Testis (tissue), 3 donors: ENCODE measurements around the gene BSPRY. TPM values are rescaled to one million over a fixed set of nuclear protein-coding genes. Genes with fewer than 3 reads are reported as not detected.

ENCODE experiments used
- DNase-seq: peaks from one replicate; pipeline ENCODE4 v3.0.0-alpha.2; 2019
- H3K27ac ChIP-seq, 2 donors: fragments of 200-600 bp; sonication (generic); one replicate each; pipeline ENCODE4 v1.5.1; 2019
- H3K27me3 ChIP-seq: fragments of 200-600 bp; sonication (generic); one replicate; pipeline ENCODE4 v1.5.1; 2019
- H3K36me3 ChIP-seq: fragments of 200-600 bp; sonication (generic); one replicate; pipeline ENCODE4 v1.5.1; 2017; ENCODE audit warnings: low read depth; ENCODE audit errors: missing control alignments
- H3K4me1 ChIP-seq: fragments of 200-600 bp; sonication (generic); one replicate; pipeline ENCODE4 v1.5.1; 2019
- H3K4me3 ChIP-seq, 2 donors: fragments of 200-600 bp; sonication (generic); one replicate each; pipeline ENCODE4 v1.5.1; 2017 to 2019
- H3K9me3 ChIP-seq: fragments of 200-600 bp; sonication (generic); one replicate; pipeline ENCODE4 v1.5.1; 2017
- POLR2A ChIP-seq: fragments of 450-650 bp; IDR thresholded peaks from one replicate; pipeline ENCODE4 v1.6.1; 2017; ENCODE audit warnings: antibody characterized with exemption, mild to moderate bottlenecking, moderate library complexity
- WGBS, 2 donors: methylation state at CpG; one replicate each; pipeline ENCODE4 v1.1.5; 2018; 5-methylcytosine and 5-hydroxymethylcytosine counted together
- intact Hi-C: fragments of 100-400 bp; cut with DNase I; formaldehyde crosslinking; loops from one replicate; pipeline ENCODE4 v1.15.1; 2023; ENCODE audit warnings: low total_unique reads
- polyA plus RNA-seq: library from polyadenylated mRNA; stranded (reverse); fragments of 350-450 nt; fragmentation: Illumina TruSeq; extraction: RNeasy Lipid Tissue Mini Kit (QIAGEN cat#74804); gene quantifications from one replicate; pipeline ENCODE4 v1.2.3, GENCODE V29; 2014; ENCODE audit warnings: low read depth, low replicate concordance; ENCODE audit not compliant: insufficient read depth
- total RNA-seq, 2 donors: library from RNA; depleted of rRNA; stranded (reverse); fragments of >200 nt; gene quantifications; one replicate each; pipeline ENCODE4 v1.2.3, GENCODE V29; 2016
- TF ChIP-seq, protein P1 (sequence below), 3 experiments: fragments of 450-650 bp in 2 of 3; fragments of 200-600 bp in 1 of 3; sonication (generic) in 1 of 3; IDR thresholded peaks; one replicate each; pipeline ENCODE4 v1.5.1; 2016 to 2019; ENCODE audit warnings: antibody characterized with exemption in 3 of 3, mild to moderate bottlenecking in 2 of 3, moderate library complexity in 1 of 3

BSPRY gene
- total and polyA plus RNA-seq, 3 donors from 2014 or later: 4.5 to 14.2 (median 8.8) TPM

DNA sequence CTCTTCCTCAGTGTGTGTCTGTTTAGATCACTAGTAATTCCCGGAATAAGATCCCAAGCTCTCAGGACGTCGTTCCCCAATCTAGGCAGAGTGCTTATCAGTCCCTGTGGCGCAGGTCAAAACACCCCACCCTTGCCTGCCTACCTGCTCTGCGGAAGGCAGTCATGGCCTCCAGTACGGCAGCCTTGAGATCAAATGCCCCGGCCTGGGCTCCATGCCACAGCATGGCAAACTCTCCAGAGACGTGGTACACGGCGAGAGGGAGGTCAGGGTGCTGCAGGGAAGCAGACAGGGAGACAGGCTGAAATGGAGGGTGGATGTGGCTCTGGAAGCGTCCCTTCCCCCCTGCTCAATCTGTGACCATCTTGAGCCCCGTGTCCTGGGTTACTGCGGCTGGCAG, 39.5 kb downstream of the BSPRY start:
- TF ChIP-seq, protein P1, sequence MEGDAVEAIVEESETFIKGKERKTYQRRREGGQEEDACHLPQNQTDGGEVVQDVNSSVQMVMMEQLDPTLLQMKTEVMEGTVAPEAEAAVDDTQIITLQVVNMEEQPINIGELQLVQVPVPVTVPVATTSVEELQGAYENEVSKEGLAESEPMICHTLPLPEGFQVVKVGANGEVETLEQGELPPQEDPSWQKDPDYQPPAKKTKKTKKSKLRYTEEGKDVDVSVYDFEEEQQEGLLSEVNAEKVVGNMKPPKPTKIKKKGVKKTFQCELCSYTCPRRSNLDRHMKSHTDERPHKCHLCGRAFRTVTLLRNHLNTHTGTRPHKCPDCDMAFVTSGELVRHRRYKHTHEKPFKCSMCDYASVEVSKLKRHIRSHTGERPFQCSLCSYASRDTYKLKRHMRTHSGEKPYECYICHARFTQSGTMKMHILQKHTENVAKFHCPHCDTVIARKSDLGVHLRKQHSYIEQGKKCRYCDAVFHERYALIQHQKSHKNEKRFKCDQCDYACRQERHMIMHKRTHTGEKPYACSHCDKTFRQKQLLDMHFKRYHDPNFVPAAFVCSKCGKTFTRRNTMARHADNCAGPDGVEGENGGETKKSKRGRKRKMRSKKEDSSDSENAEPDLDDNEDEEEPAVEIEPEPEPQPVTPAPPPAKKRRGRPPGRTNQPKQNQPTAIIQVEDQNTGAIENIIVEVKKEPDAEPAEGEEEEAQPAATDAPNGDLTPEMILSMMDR (IDR thresholded peaks at IDR 0.05): no peak
- no peak for TF ChIP-seq POLR2A
- no peaks in the 10 kb centered on the region for H3K36me3 ChIP-seq
- WGBS, 2 donors: 90 to 94% methylated on average over 12 to 13 of the region's 13 CpGs
- intact Hi-C loops: no loop called here
- DNase-seq: no peak
- no peak overlapping the region for H3K4me3 ChIP-seq
- H3K9me3 ChIP-seq: no peaks in the 10 kb centered on the region
- H3K27ac ChIP-seq: no peak overlapping the region
- no peaks in the 10 kb centered on the region for H3K27me3 ChIP-seq
- H3K4me1 ChIP-seq: no peaks in the 10 kb centered on the region

DNA sequence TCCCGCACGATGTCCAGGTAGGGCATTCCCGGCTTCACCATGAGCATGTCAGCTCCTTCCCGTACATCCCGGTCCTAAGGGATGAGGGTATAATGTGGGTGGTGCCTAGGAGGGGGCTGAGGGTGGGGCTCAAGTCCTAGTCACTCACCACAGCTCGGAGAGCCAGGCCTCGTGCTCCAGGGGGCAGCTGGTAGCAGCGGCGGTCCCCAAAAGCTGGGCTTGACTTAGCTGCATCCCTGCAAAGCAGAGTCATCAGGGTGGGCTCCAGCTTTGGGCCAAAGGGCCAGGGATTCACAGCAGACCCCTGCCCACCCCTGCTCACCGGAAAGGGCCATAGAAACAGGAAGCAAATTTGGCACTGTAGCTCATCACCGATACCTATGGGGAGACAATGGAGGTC, 40.1 kb downstream of the BSPRY start:
- intact Hi-C loops: no loop called here
- 95 to 96% methylated on average over 8 to 11 of the region's 11 CpGs for WGBS, 2 donors
- no peak overlapping the region for H3K4me3 ChIP-seq
- no peaks in the 10 kb centered on the region for H3K27me3 ChIP-seq
- H3K36me3 ChIP-seq: no peaks in the 10 kb centered on the region
- TF ChIP-seq POLR2A: no peak
- no peak overlapping the region for H3K27ac ChIP-seq
- no peaks in the 10 kb centered on the region for H3K4me1 ChIP-seq
- DNase-seq: no peak
- H3K9me3 ChIP-seq: no peaks in the 10 kb centered on the region

DNA sequence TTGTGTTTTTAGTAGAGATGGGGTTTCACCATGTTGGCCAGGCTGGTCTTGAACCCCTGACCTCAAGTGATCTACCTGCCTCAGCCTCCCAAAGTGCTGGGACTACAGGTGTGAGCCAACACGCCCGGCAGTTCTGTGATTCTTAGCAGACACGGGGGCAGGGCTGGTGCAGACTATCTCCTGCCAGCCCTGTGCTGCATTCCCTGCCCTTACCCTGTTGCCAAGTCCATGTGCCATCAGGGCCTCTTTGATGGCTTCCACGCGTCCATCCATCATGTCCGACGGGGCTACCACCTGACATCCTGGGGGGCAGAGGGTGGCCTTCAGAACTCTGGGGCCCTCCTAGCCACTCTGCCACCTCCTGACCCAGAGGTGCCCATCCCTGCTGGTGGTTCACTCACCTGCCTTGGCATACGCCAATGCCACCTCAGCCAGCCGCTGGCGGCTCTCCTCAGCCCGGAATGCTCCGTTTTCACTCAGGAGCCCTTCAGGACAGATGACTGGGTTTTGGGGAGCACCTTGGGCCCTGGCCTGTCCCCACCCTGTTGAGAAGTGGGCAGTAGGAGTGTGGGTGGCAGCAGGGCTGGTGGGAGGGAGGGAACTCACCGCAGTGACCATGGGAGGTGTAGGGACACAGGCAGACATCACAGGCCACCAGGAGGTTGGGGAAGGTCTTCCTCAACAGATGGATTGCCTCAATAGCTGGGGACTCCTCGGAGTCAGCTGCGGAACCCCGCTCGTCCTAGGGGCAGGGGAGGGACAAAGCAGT, 41.0 kb downstream of the BSPRY start:
- H3K4me3 ChIP-seq: no peak overlapping the region
- no peaks in the 10 kb centered on the region for H3K36me3 ChIP-seq
- no peaks in the 10 kb centered on the region for H3K9me3 ChIP-seq
- intact Hi-C loops: no loop called here
- no peaks in the 10 kb centered on the region for H3K4me1 ChIP-seq
- whole genome bisulfite sequencing, 2 donors: 96 to 100% methylated on average over 13 to 17 of the region's 17 CpGs
- H3K27ac ChIP-seq: no peak overlapping the region
- TF ChIP-seq POLR2A: no peak
- TF ChIP-seq, protein P1 (IDR thresholded peaks at IDR 0.05): no peak
- no peaks in the 10 kb centered on the region for H3K27me3 ChIP-seq
- no peak for DNase-seq

DNA sequence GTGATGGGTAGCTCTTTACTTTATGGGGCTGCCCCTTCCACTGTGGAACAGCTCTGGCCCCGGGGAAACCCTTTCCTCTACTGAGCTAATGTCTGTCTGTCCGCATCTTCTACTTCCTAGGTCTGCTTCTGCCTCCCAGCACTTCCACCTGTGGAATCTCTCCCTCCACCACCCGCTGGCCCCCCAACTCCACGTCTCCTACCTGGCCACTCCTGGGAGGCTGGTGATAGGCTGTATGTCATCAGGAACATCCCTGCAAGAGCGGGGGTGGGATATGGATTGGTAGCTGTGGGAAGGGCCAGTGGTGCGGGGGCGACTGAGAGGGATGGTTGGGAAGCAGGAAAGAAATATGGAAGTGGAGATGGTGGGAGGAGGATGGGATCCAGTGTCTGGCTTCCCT, 42.6 kb downstream of the BSPRY start:
- no peak overlapping the region for H3K27ac ChIP-seq
- H3K9me3 ChIP-seq: no peaks in the 10 kb centered on the region
- H3K4me1 ChIP-seq: no peaks in the 10 kb centered on the region
- no peaks in the 10 kb centered on the region for H3K36me3 ChIP-seq
- H3K27me3 ChIP-seq: no peaks in the 10 kb centered on the region
- H3K4me3 ChIP-seq: no peak overlapping the region
- intact Hi-C loops: no loop called here
- 87 to 92% methylated on average over 7 of the region's 7 CpGs for WGBS, 2 donors
- no peak for DNase-seq
- TF ChIP-seq, protein P1 (IDR thresholded peaks at IDR 0.05): no peak
- TF ChIP-seq POLR2A: no peak

DNA sequence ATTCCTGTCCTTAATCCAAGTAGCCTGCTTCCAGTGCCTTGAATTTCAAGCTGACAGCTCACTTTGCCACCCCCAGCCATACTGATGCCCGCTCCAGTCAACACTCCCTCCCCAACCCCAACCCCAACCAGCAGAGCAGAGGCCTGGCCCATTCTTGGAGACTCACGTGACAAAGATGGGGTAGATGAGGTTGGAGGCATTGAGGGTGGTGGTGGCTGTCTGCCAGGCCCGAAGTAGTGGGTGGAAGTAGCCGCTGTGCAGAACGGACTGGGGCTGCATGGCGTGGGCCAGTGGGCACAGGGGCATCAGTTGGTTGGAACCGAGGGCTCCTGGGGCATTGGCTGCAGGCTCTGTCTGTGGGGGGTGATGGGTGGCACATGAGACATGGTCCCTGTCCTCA, 43.9 kb downstream of the BSPRY start:
- TF ChIP-seq, protein P1 (IDR thresholded peaks at IDR 0.05): no peak
- no peak for TF ChIP-seq POLR2A
- WGBS, 2 donors: 91 to 94% methylated on average over 7 of the region's 7 CpGs
- no peaks in the 10 kb centered on the region for H3K4me1 ChIP-seq
- no peaks in the 10 kb centered on the region for H3K27me3 ChIP-seq
- no peaks in the 10 kb centered on the region for H3K36me3 ChIP-seq
- H3K9me3 ChIP-seq: no peaks in the 10 kb centered on the region
- no peak overlapping the region for H3K4me3 ChIP-seq
- intact Hi-C loops: no loop called here
- DNase-seq: no peak
- H3K27ac ChIP-seq: no peak overlapping the region
